MCF 10A (cell line): ENCODE measurements around the gene SYT1. TPM values are rescaled to one million over a fixed set of nuclear protein-coding genes. Genes with fewer than 3 reads are reported as not detected.
A peak's percentile ranks its signal among the peaks of the same experiment; 100 is the strongest.
"Not testable (repeated sequence)": the region's sequence is repeated elsewhere in the genome, so short reads cannot be mapped to it uniquely, and the experiment has no call there.

Source experiments
- BruUV-seq: library from RNA; stranded (reverse); fragments of 400-500 nt; replicated peaks from 2 replicates; lab custom pipeline; 2021; lab: Mats Ljungman, UMichigan
- CTCF ChIA-PET: fragments of 300-600 bp; sonication (Branson Sonifier 250); formaldehyde crosslinking; extraction: SDS; loops from one replicate; lab custom pipeline; 2021; ENCODE audit warnings: antibody characterized with exemption, inconsistent platforms; lab: Yijun Ruan, JAX
- POLR2A ChIA-PET: fragments of 300-600, 350-650 bp; sonication (Branson Sonifier 250); formaldehyde crosslinking; extraction: SDS; loops from one replicate; lab custom pipeline; 2020; ENCODE audit warnings: antibody characterized with exemption, inconsistent platforms; lab: Yijun Ruan, JAX
- DNase-seq: peaks from one replicate; pipeline ENCODE4 v3.0.0-alpha.2; 2018; ENCODE audit not compliant: unreplicated experiment
- H3K27ac Mint-ChIP-seq: one replicate; pipeline ENCODE4 v1.8.0; 2022; ENCODE audit warnings: mild to moderate bottlenecking, low read depth, mixed read lengths; ENCODE audit not compliant: unreplicated experiment
- H3K27me3 Mint-ChIP-seq: one replicate; pipeline ENCODE4 v1.8.0; 2022; ENCODE audit warnings: mixed read lengths; ENCODE audit not compliant: insufficient read depth, unreplicated experiment
- H3K36me3 Mint-ChIP-seq: one replicate; pipeline ENCODE4 v1.8.0; 2022; ENCODE audit warnings: mild to moderate bottlenecking, moderate library complexity, mixed read lengths; ENCODE audit not compliant: insufficient read depth, unreplicated experiment
- H3K4me1 Mint-ChIP-seq: one replicate; pipeline ENCODE4 v1.8.0; 2022; ENCODE audit warnings: mixed read lengths; ENCODE audit not compliant: insufficient read depth, unreplicated experiment
- H3K4me3 Mint-ChIP-seq: one replicate; pipeline ENCODE4 v1.8.0; 2022; ENCODE audit warnings: mild to moderate bottlenecking, moderate library complexity, mixed read lengths; ENCODE audit not compliant: unreplicated experiment
- H3K9me3 Mint-ChIP-seq: one replicate; pipeline ENCODE4 v1.8.0; 2022; ENCODE audit warnings: mixed read lengths; ENCODE audit not compliant: unreplicated experiment
- intact Hi-C: fragments of 100-400 bp; cut with micrococcal nuclease; formaldehyde crosslinking; loops from 2 replicates; pipeline ENCODE4 v1.14.1; 2022
- total RNA-seq: library from RNA; stranded (reverse); gene quantifications from 2 replicates; pipeline ENCODE4 v1.2.3, GENCODE V29; 2022
- TF ChIP-seq, protein P1 (sequence below): fragments of 200-600 bp; IDR thresholded peaks from one replicate; pipeline ENCODE4 v1.8.0; 2022; ENCODE audit warnings: antibody characterized with exemption, mild to moderate bottlenecking; ENCODE audit not compliant: unreplicated experiment

SYT1 gene
- total RNA-seq, 1 experiment from 2014 or later, result 7.4 TPM

DNA sequence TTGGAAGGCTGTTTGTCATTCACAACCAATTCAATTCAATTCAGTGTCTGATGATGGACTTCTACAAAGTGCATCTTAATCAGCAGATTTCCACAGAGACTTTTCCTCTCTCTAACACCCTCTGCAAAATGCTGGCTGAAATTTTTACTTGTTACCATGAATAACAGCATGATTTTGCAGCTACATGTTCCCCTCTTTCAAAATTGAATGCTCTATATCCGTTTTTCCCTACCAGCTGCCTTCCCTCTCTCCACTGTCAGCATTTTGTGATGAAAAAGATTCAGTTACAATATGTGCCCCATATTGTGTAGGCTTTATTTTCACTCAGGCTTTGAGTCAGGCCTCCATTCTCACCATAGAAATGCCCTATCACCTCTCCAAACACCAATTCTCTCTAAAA is 334.6 kb downstream of the SYT1 start:
- no TSS peak for BruUV-seq

DNA sequence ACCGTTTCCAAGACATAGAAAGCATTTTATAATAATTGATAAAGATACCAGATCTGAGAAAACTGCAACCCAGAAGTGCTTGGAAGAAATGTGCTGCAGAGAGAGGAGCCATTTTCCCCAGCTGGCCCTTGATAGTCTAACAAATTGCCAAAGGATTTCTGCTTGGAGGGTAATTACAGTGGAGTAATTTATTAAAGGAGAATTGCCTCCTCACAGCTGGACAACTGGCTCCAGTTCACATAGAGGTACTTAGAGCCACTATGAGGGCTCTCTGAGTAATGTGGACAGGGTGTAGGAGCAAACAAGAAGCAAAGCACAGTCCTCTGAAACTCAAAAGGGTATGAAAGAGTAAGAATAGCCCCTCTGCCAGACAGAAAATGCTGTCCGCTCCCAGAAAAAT is 335.6 kb downstream of the SYT1 start:
- intact Hi-C loops, result no loop called here
- no peak overlapping the region for H3K4me3 Mint-ChIP-seq
- H3K27ac Mint-ChIP-seq, result no peak overlapping the region
- no peaks in the 10 kb centered on the region for H3K36me3 Mint-ChIP-seq
- H3K9me3 Mint-ChIP-seq, result no peaks in the 10 kb centered on the region
- no TSS peak for BruUV-seq
- no peak for DNase-seq
- CTCF ChIA-PET, result interaction anchor here (0.6 to 1.2 kb wide), 3 partner anchors 51 to 145 kb away, joined by 3 read pairs; no protein-coding TSS in a partner anchor
- no peaks in the 10 kb centered on the region for H3K4me1 Mint-ChIP-seq
- POLR2A ChIA-PET, result no interaction called here
- TF ChIP-seq, protein P1, sequence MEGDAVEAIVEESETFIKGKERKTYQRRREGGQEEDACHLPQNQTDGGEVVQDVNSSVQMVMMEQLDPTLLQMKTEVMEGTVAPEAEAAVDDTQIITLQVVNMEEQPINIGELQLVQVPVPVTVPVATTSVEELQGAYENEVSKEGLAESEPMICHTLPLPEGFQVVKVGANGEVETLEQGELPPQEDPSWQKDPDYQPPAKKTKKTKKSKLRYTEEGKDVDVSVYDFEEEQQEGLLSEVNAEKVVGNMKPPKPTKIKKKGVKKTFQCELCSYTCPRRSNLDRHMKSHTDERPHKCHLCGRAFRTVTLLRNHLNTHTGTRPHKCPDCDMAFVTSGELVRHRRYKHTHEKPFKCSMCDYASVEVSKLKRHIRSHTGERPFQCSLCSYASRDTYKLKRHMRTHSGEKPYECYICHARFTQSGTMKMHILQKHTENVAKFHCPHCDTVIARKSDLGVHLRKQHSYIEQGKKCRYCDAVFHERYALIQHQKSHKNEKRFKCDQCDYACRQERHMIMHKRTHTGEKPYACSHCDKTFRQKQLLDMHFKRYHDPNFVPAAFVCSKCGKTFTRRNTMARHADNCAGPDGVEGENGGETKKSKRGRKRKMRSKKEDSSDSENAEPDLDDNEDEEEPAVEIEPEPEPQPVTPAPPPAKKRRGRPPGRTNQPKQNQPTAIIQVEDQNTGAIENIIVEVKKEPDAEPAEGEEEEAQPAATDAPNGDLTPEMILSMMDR, result no peak
- H3K27me3 Mint-ChIP-seq, result no peaks in the 10 kb centered on the region

More for the DNA sequence above, 334.6 kb downstream of the SYT1 start:
- no peak for DNase-seq
- intact Hi-C loops, result no loop called here
- no peak overlapping the region for H3K27ac Mint-ChIP-seq
- no peak overlapping the region for H3K4me3 Mint-ChIP-seq
- H3K27me3 Mint-ChIP-seq, result no peaks in the 10 kb centered on the region
- ChIA-PET POLR2A (no interaction called here), CTCF (no interaction called here)
- no peaks in the 10 kb centered on the region for H3K9me3 Mint-ChIP-seq
- H3K36me3 Mint-ChIP-seq, result no peaks in the 10 kb centered on the region
- TF ChIP-seq, protein P1, result no peak
- H3K4me1 Mint-ChIP-seq, result no peaks in the 10 kb centered on the region

DNA sequence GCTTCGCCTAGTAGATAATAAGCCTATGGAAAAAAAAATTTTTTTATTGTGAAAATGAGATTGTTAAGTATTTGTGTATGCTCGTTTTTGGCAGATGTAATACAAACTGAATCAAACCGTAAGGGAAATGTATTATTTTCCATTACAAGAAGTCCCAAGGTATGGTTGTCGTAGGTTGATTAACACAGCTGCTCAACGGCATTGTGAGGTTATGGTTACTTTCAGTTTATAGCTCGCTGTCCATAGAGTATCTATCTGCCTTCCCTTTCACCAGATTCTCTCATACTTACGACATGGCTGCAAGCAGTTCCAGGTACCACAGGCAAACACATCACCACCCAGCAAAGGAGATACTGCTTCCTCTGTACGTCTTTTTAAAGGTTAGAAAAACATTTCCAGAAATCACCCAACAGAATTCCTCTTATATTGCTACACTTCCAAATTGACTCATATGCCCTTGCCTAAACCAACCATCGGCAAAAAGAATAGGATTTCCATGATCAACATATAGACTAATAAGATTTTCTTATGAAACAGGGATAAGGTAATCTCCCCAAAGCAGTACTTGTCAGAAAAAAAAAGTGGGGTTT is 338.6 kb downstream of the SYT1 start:
- Mint-ChIP-seq H3K9me3 (no peaks in the 10 kb centered on the region), H3K4me1 (peaks cover 15% of the 10 kb centered on the region), H3K36me3 (no peaks in the 10 kb centered on the region), H3K4me3 (no peak overlapping the region), H3K27me3 (no peaks in the 10 kb centered on the region), H3K27ac (no peak overlapping the region)
- CTCF ChIA-PET, result interaction anchor here (0.6 to 1.0 kb wide), 3 partner anchors 10 to 29 kb away, joined by 3 read pairs; no protein-coding TSS in a partner anchor
- BruUV-seq, result no TSS peak
- TF ChIP-seq, protein P1, result no peak
- POLR2A ChIA-PET, result no interaction called here
- intact Hi-C loops, result no loop called here
- no peak for DNase-seq

DNA sequence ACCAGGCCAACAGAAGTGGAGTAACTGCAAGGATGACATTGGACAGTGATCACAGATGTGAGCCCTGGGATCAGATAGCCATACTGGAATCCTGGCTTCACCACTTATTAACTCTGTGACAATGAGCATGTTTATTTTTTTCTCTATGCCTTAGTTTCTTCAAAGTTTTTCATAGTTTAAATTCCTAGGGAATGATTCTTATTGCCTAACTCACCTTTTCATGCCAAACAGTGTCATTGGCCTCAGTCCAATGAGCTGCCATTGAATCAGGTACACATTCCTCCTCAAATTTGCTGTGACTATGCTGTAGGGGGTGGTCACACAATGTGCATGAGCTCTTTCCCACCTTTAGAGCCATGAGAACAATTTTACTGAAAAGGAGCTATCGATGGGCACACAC is 342.3 kb downstream of the SYT1 start:
- H3K27ac Mint-ChIP-seq, result no peak overlapping the region
- H3K27me3 Mint-ChIP-seq, result no peaks in the 10 kb centered on the region
- no peak overlapping the region for H3K4me3 Mint-ChIP-seq
- TF ChIP-seq, protein P1, result no peak
- H3K9me3 Mint-ChIP-seq, result no peaks in the 10 kb centered on the region
- no TSS peak for BruUV-seq
- DNase-seq, result peak; percentile 35
- POLR2A ChIA-PET, result no interaction called here
- no peaks in the 10 kb centered on the region for H3K36me3 Mint-ChIP-seq
- CTCF ChIA-PET, result interaction anchor here (0.6 to 0.7 kb wide), 3 partner anchors 32 to 547 kb away, joined by 3 read pairs; no protein-coding TSS in a partner anchor
- intact Hi-C loops, result no loop called here
- H3K4me1 Mint-ChIP-seq, result peaks cover 15% of the 10 kb centered on the region

DNA sequence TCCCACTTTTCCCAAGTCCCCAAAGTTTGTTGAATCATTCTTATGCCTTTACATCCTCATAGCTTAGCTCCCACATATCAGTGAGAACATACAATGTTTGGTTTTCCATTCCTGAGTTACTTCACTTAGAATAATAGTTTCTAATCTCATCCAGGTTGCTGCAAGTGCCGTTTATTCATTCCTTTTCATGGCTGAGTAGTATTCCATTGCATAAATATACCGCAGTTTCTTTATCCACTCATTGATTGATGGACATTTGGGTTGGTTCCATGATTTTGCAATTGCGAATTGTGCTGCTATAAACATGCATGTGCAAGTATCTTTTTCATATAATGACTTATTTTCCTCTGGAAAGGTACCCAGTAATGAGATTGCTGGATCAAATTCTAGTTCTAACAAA is 345.8 kb downstream of the SYT1 start:
- H3K27me3 Mint-ChIP-seq, BruUV-seq, intact Hi-C loops, H3K9me3 Mint-ChIP-seq, H3K27ac Mint-ChIP-seq, POLR2A ChIA-PET, H3K4me3 Mint-ChIP-seq, H3K36me3 Mint-ChIP-seq, DNase-seq, CTCF ChIA-PET: not testable (repeated sequence)
- H3K4me1 Mint-ChIP-seq, result peaks cover 15% of the 10 kb centered on the region
